K562 (cell line): ENCODE measurements around the gene IL31RA. TPM values are rescaled to one million over a fixed set of nuclear protein-coding genes. Genes with fewer than 3 reads are reported as not detected.

ENCODE experiments used
- ATAC-seq: fragments of 200-7000 bp; cut with Tn5 transposase; 3 replicates; pipeline ENCODE4 v1.9.1; 2020; ENCODE audit warnings: moderate library complexity
- BruUV-seq: library from RNA; stranded (reverse); fragments of 400-500 nt; replicated peaks from 2 replicates; lab custom pipeline; 2021; lab: Mats Ljungman, UMichigan
- CTCF ChIA-PET: fragments of 300-600 bp; formaldehyde crosslinking; extraction: SDS; loops from one replicate; lab custom pipeline; 2021; ENCODE audit warnings: low intra/inter-chr PET ratio; lab: Yijun Ruan, JAX
- POLR2A ChIA-PET: fragments of 300-600, 350-650 bp; sonication (Branson Sonifier 250); formaldehyde crosslinking; extraction: SDS; loops from one replicate; lab custom pipeline; 2021; ENCODE audit warnings: antibody characterized with exemption, inconsistent platforms; lab: Yijun Ruan, JAX
- DNase-seq, 4 experiments: peaks; one replicate each; pipeline versions ENCODE4 v3.0.0 to v3.0.0-alpha.2; 2011 to 2018; ENCODE audit warnings: low spot score in 3 of 4, mixed read lengths in 3 of 4; ENCODE audit errors: extremely low read depth in 1 of 4
- FAIRE-seq: peaks from 2 replicates; lab custom pipeline; 2011; peaks lifted over from hg19 to GRCh38; lab: Jason Lieb, UNC
- H2AFZ ChIP-seq: 2 replicates; pipeline ENCODE4 v1.6.0; 2011; ENCODE audit warnings: low read depth, low read length, control low read depth, inconsistent platforms
- H3K27ac ChIP-seq: fragments of 200-600 bp; 3 replicates; pipeline ENCODE4 v1.8.0; 2011; ENCODE audit warnings: low read depth, mild to moderate bottlenecking, control low read depth, inconsistent platforms, low read length, moderate library complexity, mixed read lengths; ENCODE audit errors: extremely low read depth
- H3K27me3 ChIP-seq, 2 experiments: fragments of 300-600 bp in 1 of 2; 2 replicates in 1 of 2; 3 replicates in 1 of 2; pipeline versions ENCODE4 v1.6.0 to v1.8.0; 2011; ENCODE audit warnings: inconsistent platforms in 2 of 2, low read length in 2 of 2, mild to moderate bottlenecking in 1 of 2, mixed read lengths in 1 of 2, moderate library complexity in 1 of 2; ENCODE audit not compliant: control insufficient read depth in 2 of 2, insufficient read depth in 2 of 2
- H3K36me3 ChIP-seq: fragments of 300-600 bp; 3 replicates; pipeline ENCODE4 v1.8.0; 2011; ENCODE audit warnings: mild to moderate bottlenecking, low read length, inconsistent platforms; ENCODE audit not compliant: control insufficient read depth, insufficient read depth
- H3K4me1 ChIP-seq, 2 experiments: fragments of 200-600 bp in 1 of 2; replicated peaks in 1 of 2; 2 replicates in 1 of 2; 3 replicates in 1 of 2; pipeline versions ENCODE4 v1.5.1 to v1.8.0; 2011; ENCODE audit warnings: inconsistent platforms in 2 of 2, low read length in 2 of 2, mild to moderate bottlenecking in 1 of 2, mixed read lengths in 1 of 2, moderate library complexity in 1 of 2; ENCODE audit not compliant: control insufficient read depth in 2 of 2, insufficient read depth in 2 of 2
- H3K4me2 ChIP-seq: 2 replicates; pipeline ENCODE4 v1.6.1; 2011; ENCODE audit warnings: low read length, control low read depth, inconsistent platforms, mixed read lengths; ENCODE audit not compliant: insufficient read depth
- H3K4me3 ChIP-seq: fragments of 200-600 bp; sonication (generic), shearing (Covaris generic); 2 replicates; pipeline ENCODE4 v1.5.1; 2016; ENCODE audit warnings: control low read depth, inconsistent platforms
- H3K79me2 ChIP-seq: fragments of 200-600 bp; 3 replicates; pipeline ENCODE4 v1.8.0; 2011; ENCODE audit warnings: low read length, inconsistent platforms; ENCODE audit not compliant: control insufficient read depth, insufficient read depth
- H3K9ac ChIP-seq, 2 experiments: 2 replicates each; pipeline versions ENCODE4 v1.6.0 to v1.6.1; 2011; ENCODE audit warnings: low read depth in 2 of 2, low read length in 2 of 2, control low read depth in 1 of 2, inconsistent platforms in 1 of 2, mild to moderate bottlenecking in 1 of 2, mixed read lengths in 1 of 2; ENCODE audit not compliant: insufficient read depth in 1 of 2
- H3K9me1 ChIP-seq: one replicate; pipeline ENCODE4 v1.6.0; 2011; ENCODE audit warnings: inconsistent platforms, mild to moderate bottlenecking, low read length, moderate library complexity; ENCODE audit not compliant: control insufficient read depth, insufficient read depth
- H3K9me3 ChIP-seq: replicated peaks from 2 replicates; pipeline ENCODE4 v1.5.1; 2011; ENCODE audit warnings: low read depth, low read length, inconsistent platforms; ENCODE audit not compliant: control insufficient read depth, insufficient read depth
- H4K20me1 ChIP-seq: replicated peaks from 2 replicates; pipeline ENCODE4 v1.6.1; 2011; ENCODE audit warnings: low read length, inconsistent platforms, mixed read lengths; ENCODE audit not compliant: control insufficient read depth, insufficient read depth
- ARID2 ChIP-seq: fragments of 450-650 bp; IDR thresholded peaks from 2 replicates; pipeline ENCODE4 v1.6.1; 2017; ENCODE audit warnings: antibody characterized with exemption, mild to moderate bottlenecking
- ESRRA ChIP-seq: fragments of 450-650 bp; IDR thresholded peaks from 2 replicates; pipeline ENCODE4 v1.6.1; 2014; ENCODE audit warnings: low read depth, mild to moderate bottlenecking, moderate library complexity, borderline replicate concordance
- NRF1 ChIP-seq, 2 experiments: fragments of 450-650 bp; IDR thresholded peaks in 1 of 2; conservative IDR thresholded peaks in 1 of 2; 2 replicates each; pipeline ENCODE4 v1.6.1; 2014; ENCODE audit warnings: mild to moderate bottlenecking in 2 of 2
- PURB ChIP-seq: sonication (generic); formaldehyde crosslinking; IDR thresholded peaks from 2 replicates; pipeline ENCODE4 v1.9.0; 2021; ENCODE audit warnings: low read depth, mild to moderate bottlenecking, missing genetic modification reagents
- RUNX1 ChIP-seq: sonication (generic); IDR thresholded peaks from 2 replicates; pipeline ENCODE4 v1.6.1; 2016; ENCODE audit warnings: antibody characterized with exemption, low read depth
- SIRT6 ChIP-seq: IDR thresholded peaks from one replicate; pipeline ENCODE4 v1.6.1; 2012; ENCODE audit warnings: low read depth, mild to moderate bottlenecking, control low read depth, inconsistent platforms, low read length, moderate library complexity
- TCF3 ChIP-seq: sonication (generic); formaldehyde crosslinking; IDR thresholded peaks from 2 replicates; pipeline ENCODE4 v1.4.0; 2020; ENCODE audit warnings: mild to moderate bottlenecking, missing genetic modification reagents
- USF2 ChIP-seq: sonication (generic); formaldehyde crosslinking; IDR thresholded peaks from 2 replicates; pipeline ENCODE4 v1.5.0; 2020; ENCODE audit warnings: missing genetic modification reagents
- ZBTB1 ChIP-seq: sonication (generic); formaldehyde crosslinking; IDR thresholded peaks from 2 replicates; pipeline ENCODE4 v1.8.1; 2023; ENCODE audit warnings: missing genetic modification reagents, low read depth, mild to moderate bottlenecking, borderline replicate concordance
- ZBTB34 ChIP-seq: fragments of 250-450 bp; sonication (Bioruptor Pico); IDR thresholded peaks from 2 replicates; pipeline ENCODE4 v1.8.0; 2021; ENCODE audit warnings: mild to moderate bottlenecking, moderate library complexity
- ZC3H8 ChIP-seq: fragments of 450-650 bp; IDR thresholded peaks from 2 replicates; pipeline ENCODE4 v1.6.1; 2017
- WGBS: fragments of 100-300 bp; shearing (Covaris generic); methylation state at CpG from one replicate; pipeline ENCODE4 v1.1.6; 2016; ENCODE audit warnings: low coverage, mixed read lengths; ENCODE audit not compliant: insufficient coverage; ENCODE audit errors: missing lambda C conversion rate; 5-methylcytosine and 5-hydroxymethylcytosine counted together
- in situ Hi-C: fragments of 300-500 bp; cut with MboI; formaldehyde crosslinking; loops from 4 replicates; pipeline ENCODE4 v1.15.0; 2018; ENCODE audit warnings: inconsistent platforms, mixed read lengths
- intact Hi-C: fragments of 100-400 bp; cut with micrococcal nuclease; formaldehyde crosslinking; loops from 2 replicates; pipeline ENCODE4 v1.14.2; 2022
- polyA plus RNA-seq, 8 experiments: library from polyadenylated mRNA; depleted of rRNA in 4 of 8; stranded (reverse) in 5 of 8; unstranded in 3 of 8; fragments of >200 nt; fragmentation: Nextera tagmentation in 2 of 8; fragmentation: Illumina TruSeq in 1 of 8; extraction: Ambion mirVana in 2 of 8; extraction: Trizol in 1 of 8; gene quantifications; 2 replicates each; pipeline versions ENCODE4 v1.2.1 to v1.2.3, GENCODE V29; 2011 to 2014; ENCODE audit warnings: inconsistent platforms in 1 of 8, missing spikeins in 1 of 8
- total RNA-seq, 7 experiments: library from RNA; depleted of rRNA in 6 of 7; stranded (reverse); fragments of >200 nt in 6 of 7; fragmentation: Illumina TruSeq in 2 of 7; extraction: Trizol in 2 of 7; gene quantifications; 2 replicates each; pipeline versions ENCODE4 v1.2.1 to v1.2.3, GENCODE V29; 2011 to 2021; ENCODE audit warnings: low replicate concordance in 1 of 7
- TF ChIP-seq, protein P1 (sequence below): fragments of 450-650 bp; formaldehyde crosslinking; IDR thresholded peaks from 2 replicates; pipeline ENCODE4 v1.4.0; 2020; ENCODE audit warnings: mild to moderate bottlenecking, moderate library complexity

Gene IL31RA
- total and polyA plus RNA-seq, 9 of the 15 experiments (the other 6 are each of a cell fraction or from before 2014, with no cell fraction given): not detected

- DNase-seq: no peak
- ATAC-seq: no peak
- CTCF ChIA-PET: no interaction called here
- in situ Hi-C loops (no loop called here), intact Hi-C loops (no loop called here)
- Histone ChIP-seq H3K79me2 (no peaks in the 10 kb centered on the region), H3K27me3 (0 out of 5 replicates have a peak, but pooled peaks cover 0 to 5% of the 10 kb centered on the region in 2 experiments), H3K9ac (no peak overlapping the region), H3K27ac (no peak overlapping the region), H3K36me3 (no peaks in the 10 kb centered on the region), H2AFZ (no peak overlapping the region), H3K9me3 (peaks cover 2% of the 10 kb centered on the region; the same call in 1 of the 2 replicates), H3K9me1 (no peaks in the 10 kb centered on the region), H4K20me1 (no peaks in the 10 kb centered on the region), H3K4me2 (no peak overlapping the region), H3K4me3 (no peak overlapping the region), H3K4me1 (no peaks in the 10 kb centered on the region)
- BruUV-seq: no TSS peak
- POLR2A ChIA-PET: no interaction called here
- WGBS: 8% methylated on average over 4 of the region's 4 CpGs
- TF ChIP-seq SIRT6 (no peak), ESRRA (no peak), ZC3H8 (no peak), ZBTB1 (CRISPR knock-in tag) (no peak), RUNX1 (no peak), USF2 (no peak), NRF1 (conservative IDR thresholded peaks at IDR 0.05 in 1 of 2, IDR thresholded peaks at IDR 0.05 in 1 of 2) (no peak), TCF3 (CRISPR knock-in tag) (no peak), PURB (CRISPR knock-in tag) (no peak), ARID2 (no peak), ZBTB34 (CRISPR knock-in tag) (no peak)
- TF ChIP-seq, protein P1, sequence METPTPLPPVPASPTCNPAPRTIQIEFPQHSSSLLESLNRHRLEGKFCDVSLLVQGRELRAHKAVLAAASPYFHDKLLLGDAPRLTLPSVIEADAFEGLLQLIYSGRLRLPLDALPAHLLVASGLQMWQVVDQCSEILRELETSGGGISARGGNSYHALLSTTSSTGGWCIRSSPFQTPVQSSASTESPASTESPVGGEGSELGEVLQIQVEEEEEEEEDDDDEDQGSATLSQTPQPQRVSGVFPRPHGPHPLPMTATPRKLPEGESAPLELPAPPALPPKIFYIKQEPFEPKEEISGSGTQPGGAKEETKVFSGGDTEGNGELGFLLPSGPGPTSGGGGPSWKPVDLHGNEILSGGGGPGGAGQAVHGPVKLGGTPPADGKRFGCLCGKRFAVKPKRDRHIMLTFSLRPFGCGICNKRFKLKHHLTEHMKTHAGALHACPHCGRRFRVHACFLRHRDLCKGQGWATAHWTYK (CRISPR knock-in tag): no peak
- FAIRE-seq: no peak
Measured at GRCh38 chr5:55857247-55857640, 6.1 kb downstream of the IL31RA start.
